ENCODE data around the gene NPY.

NPY gene

DNA sequence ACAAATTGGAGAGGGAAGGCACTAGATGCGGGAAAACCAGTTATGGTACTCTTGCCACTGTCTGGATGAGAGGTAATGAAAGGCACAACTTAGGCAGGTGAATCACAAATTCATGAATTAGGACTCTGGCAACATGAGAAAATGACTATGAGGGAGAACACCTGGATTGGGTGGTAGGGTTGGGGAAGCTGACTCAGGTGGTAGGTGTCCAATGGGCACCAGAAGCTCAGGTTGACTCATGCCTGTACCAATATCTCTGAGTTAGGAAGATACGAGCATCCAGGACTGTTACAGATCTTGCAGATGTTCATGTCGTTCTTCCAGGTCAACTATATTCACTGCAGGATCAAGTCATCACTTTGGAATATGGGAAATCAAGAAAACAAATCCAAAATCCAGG, 56.7 kb downstream of the NPY start:
- Histone ChIP-seq H3K27ac (ENCODE audit: low read length) (no peak overlapping the region), H3K9ac (ENCODE audit: low read length) (no peak overlapping the region), H3K27me3 (ENCODE audit: control insufficient read depth, insufficient read depth, low read length) (peaks cover 19% of the 10 kb centered on the region), H3K4me1 (ENCODE audit: control insufficient read depth, low read depth, low read length) (peaks cover 42% of the 10 kb centered on the region), H3K36me3 (ENCODE audit: control insufficient read depth, low read depth, low read length) (no peaks in the 10 kb centered on the region), H3K9me3 (ENCODE audit: control insufficient read depth, low read depth, low read length) (no peaks in the 10 kb centered on the region), H3K4me3 (ENCODE audit: low read length) (no peak overlapping the region)
